SK-N-SH (cell line): ENCODE measurements around the gene CNPY2. TPM values are rescaled to one million over a fixed set of nuclear protein-coding genes. Genes with fewer than 3 reads are reported as not detected.
A peak's percentile ranks its signal among the peaks of the same experiment; 100 is the strongest.
"Not testable (repeated sequence)": the region's sequence is repeated elsewhere in the genome, so short reads cannot be mapped to it uniquely, and the experiment has no call there.

Experiments used
- CTCF ChIA-PET: fragments of 300-600, 350-600 bp; formaldehyde crosslinking; extraction: SDS; loops from one replicate; lab custom pipeline; 2021; lab: Yijun Ruan, JAX
- POLR2A ChIA-PET: fragments of 350-600 bp; sonication (Branson Sonifier 250); formaldehyde crosslinking; extraction: SDS; loops from one replicate; lab custom pipeline; 2020; ENCODE audit warnings: antibody characterized with exemption, inconsistent platforms; lab: Yijun Ruan, JAX
- DNase-seq: peaks from one replicate; pipeline ENCODE4 v3.0.0; 2012
- H2AFZ ChIP-seq: fragments of 200-600 bp; sonication (generic); 2 replicates; pipeline ENCODE4 v1.8.1; 2016; ENCODE audit warnings: antibody characterized with exemption, mild to moderate bottlenecking, low read depth
- H3F3A ChIP-seq: fragments of 200-600 bp; sonication (generic); replicated peaks from 2 replicates; pipeline ENCODE3; 2016; ENCODE audit warnings: antibody characterized with exemption, mild to moderate bottlenecking; ENCODE audit not compliant: insufficient read depth
- H3K27ac ChIP-seq, 2 experiments: fragments of 200-500 bp in 1 of 2; fragments of 200-600 bp in 1 of 2; sonication (Bioruptor generic) in 1 of 2; sonication (generic), shearing (Covaris generic) in 1 of 2; 2 replicates each; pipeline versions ENCODE4 v1.5.1 to v1.6.1; 2014 to 2016; ENCODE audit warnings: low read depth in 2 of 2, inconsistent platforms in 1 of 2, low read length in 1 of 2, mild to moderate bottlenecking in 1 of 2, mixed read lengths in 1 of 2
- H3K27me3 ChIP-seq: fragments of 200-600 bp; sonication (generic), shearing (Covaris generic); 2 replicates; pipeline ENCODE4 v1.6.1; 2016; ENCODE audit warnings: mixed run types; ENCODE audit not compliant: insufficient read depth
- H3K36me3 ChIP-seq, 2 experiments: fragments of 200-500 bp in 1 of 2; fragments of 200-600 bp in 1 of 2; sonication (Bioruptor generic) in 1 of 2; sonication (generic) in 1 of 2; replicated peaks in 1 of 2; 2 replicates each; pipeline versions ENCODE3 to v1.5.1; 2014 to 2016; ENCODE audit warnings: low read length in 1 of 2, mild to moderate bottlenecking in 1 of 2; ENCODE audit not compliant: insufficient read depth in 2 of 2, control insufficient read depth in 1 of 2
- H3K4me1 ChIP-seq, 2 experiments: fragments of 200-500 bp in 1 of 2; fragments of 200-600 bp in 1 of 2; sonication (Bioruptor generic) in 1 of 2; sonication (generic), shearing (Covaris generic) in 1 of 2; 2 replicates each; pipeline versions ENCODE4 v1.5.1 to v1.6.1; 2014 to 2016; ENCODE audit warnings: low read depth in 1 of 2, low read length in 1 of 2, mixed run types in 1 of 2; ENCODE audit not compliant: insufficient read depth in 2 of 2, control insufficient read depth in 1 of 2
- H3K4me2 ChIP-seq: fragments of 200-600 bp; sonication (generic), shearing (Covaris generic); 2 replicates; pipeline ENCODE4 v1.6.1; 2017; ENCODE audit warnings: mixed run types
- H3K4me3 ChIP-seq, 2 experiments: fragments of 200-500 bp in 1 of 2; fragments of 200-600 bp in 1 of 2; sonication (Bioruptor generic) in 1 of 2; sonication (generic), shearing (Covaris generic) in 1 of 2; 2 replicates each; pipeline versions ENCODE4 v1.5.1 to v1.8.1; 2014 to 2016; ENCODE audit warnings: low read depth in 2 of 2, inconsistent platforms in 1 of 2, low read length in 1 of 2, mild to moderate bottlenecking in 1 of 2, mixed read lengths in 1 of 2, moderate library complexity in 1 of 2
- H3K79me2 ChIP-seq: fragments of 200-600 bp; sonication (generic); 2 replicates; pipeline ENCODE4 v1.8.1; 2017; ENCODE audit warnings: mild to moderate bottlenecking; ENCODE audit not compliant: insufficient read depth
- H3K9ac ChIP-seq: fragments of 200-600 bp; sonication (generic); 2 replicates; pipeline ENCODE4 v1.6.1; 2017; ENCODE audit warnings: mixed run types
- H3K9me2 ChIP-seq: fragments of 200-600 bp; sonication (generic); 2 replicates; pipeline ENCODE4 v1.6.1; 2017; ENCODE audit warnings: mixed run types
- H3K9me3 ChIP-seq: fragments of 200-600 bp; sonication (generic); 2 replicates; pipeline ENCODE4 v1.6.1; 2017; ENCODE audit warnings: mixed run types, mild to moderate bottlenecking, moderate library complexity
- H4K20me1 ChIP-seq: fragments of 200-600 bp; sonication (generic); 2 replicates; pipeline ENCODE4 v1.6.1; 2017; ENCODE audit warnings: mild to moderate bottlenecking, mixed run types; ENCODE audit not compliant: insufficient read depth
- CHD2 ChIP-seq: fragments of 150-350 bp; IDR thresholded peaks from 2 replicates; pipeline ENCODE4 v1.6.1; 2018; ENCODE audit warnings: low read length; ENCODE audit not compliant: partially characterized antibody
- CTCF ChIP-seq: fragments of 200-600 bp; sonication (generic); IDR thresholded peaks from 2 replicates; pipeline ENCODE4 v1.6.1; 2017; ENCODE audit warnings: antibody characterized with exemption, mild to moderate bottlenecking, moderate library complexity
- FOSL2 ChIP-seq: IDR thresholded peaks from 2 replicates; pipeline ENCODE4 v1.4.0; 2012; ENCODE audit warnings: low read depth, mild to moderate bottlenecking, moderate library complexity, borderline replicate concordance
- FOXJ3 ChIP-seq: sonication (generic); formaldehyde crosslinking; IDR thresholded peaks from 2 replicates; pipeline ENCODE4 v1.5.1; 2020; ENCODE audit warnings: mild to moderate bottlenecking, missing genetic modification reagents
- FOXM1 ChIP-seq: IDR thresholded peaks from 2 replicates; pipeline ENCODE4 v1.4.0; 2012; ENCODE audit warnings: low read depth, mild to moderate bottlenecking
- GABPA ChIP-seq: IDR thresholded peaks from 2 replicates; pipeline ENCODE4 v1.4.0; 2012; ENCODE audit warnings: low read depth, mild to moderate bottlenecking
- JUND ChIP-seq: IDR thresholded peaks from 2 replicates; pipeline ENCODE4 v1.4.0; 2012
- NFIC ChIP-seq: IDR thresholded peaks from 2 replicates; pipeline ENCODE4 v1.4.0; 2012; ENCODE audit warnings: borderline replicate concordance
- POLR2AphosphoS5 ChIP-seq: IDR thresholded peaks from 2 replicates; pipeline ENCODE4 v1.6.1; 2012; ENCODE audit warnings: low read depth, low read length
- RAD21 ChIP-seq: IDR thresholded peaks from 2 replicates; pipeline ENCODE4 v1.6.1; 2012; ENCODE audit warnings: mild to moderate bottlenecking, low read length
- RCOR1 ChIP-seq: fragments of 150-350 bp; IDR thresholded peaks from 2 replicates; pipeline ENCODE4 v1.6.1; 2017; ENCODE audit warnings: antibody characterized with exemption, low read length
- REST ChIP-seq: IDR thresholded peaks from 2 replicates; pipeline ENCODE4 v1.6.1; 2012; ENCODE audit warnings: mild to moderate bottlenecking, low read depth, low read length, moderate library complexity
- TCF12 ChIP-seq: IDR thresholded peaks from 2 replicates; pipeline ENCODE4 v1.4.0; 2012
- YY1 ChIP-seq: IDR thresholded peaks from 2 replicates; pipeline ENCODE4 v1.4.0; 2012; ENCODE audit warnings: low read depth, mild to moderate bottlenecking
- WGBS: methylation state at CpG from one replicate; pipeline ENCODE4 v1.1.6; 2017; ENCODE audit warnings: low lambda C conversion rate; 5-methylcytosine and 5-hydroxymethylcytosine counted together
- polyA plus RNA-seq, 3 experiments: library from polyadenylated mRNA; depleted of rRNA; stranded (reverse); fragments of >200 nt; gene quantifications; 2 replicates each; pipeline ENCODE4 v1.2.3, GENCODE V29; 2012
- TF ChIP-seq, protein P1 (sequence below): IDR thresholded peaks from 2 replicates; pipeline ENCODE4 v1.4.0; 2012; ENCODE audit warnings: low read depth
- TF ChIP-seq, protein P2 (sequence below): IDR thresholded peaks from 2 replicates; pipeline ENCODE4; 2012

Gene CNPY2
- polyA plus RNA-seq, 1 of the 3 experiments (the other 2 are of a cell fraction): 191 TPM

DNA sequence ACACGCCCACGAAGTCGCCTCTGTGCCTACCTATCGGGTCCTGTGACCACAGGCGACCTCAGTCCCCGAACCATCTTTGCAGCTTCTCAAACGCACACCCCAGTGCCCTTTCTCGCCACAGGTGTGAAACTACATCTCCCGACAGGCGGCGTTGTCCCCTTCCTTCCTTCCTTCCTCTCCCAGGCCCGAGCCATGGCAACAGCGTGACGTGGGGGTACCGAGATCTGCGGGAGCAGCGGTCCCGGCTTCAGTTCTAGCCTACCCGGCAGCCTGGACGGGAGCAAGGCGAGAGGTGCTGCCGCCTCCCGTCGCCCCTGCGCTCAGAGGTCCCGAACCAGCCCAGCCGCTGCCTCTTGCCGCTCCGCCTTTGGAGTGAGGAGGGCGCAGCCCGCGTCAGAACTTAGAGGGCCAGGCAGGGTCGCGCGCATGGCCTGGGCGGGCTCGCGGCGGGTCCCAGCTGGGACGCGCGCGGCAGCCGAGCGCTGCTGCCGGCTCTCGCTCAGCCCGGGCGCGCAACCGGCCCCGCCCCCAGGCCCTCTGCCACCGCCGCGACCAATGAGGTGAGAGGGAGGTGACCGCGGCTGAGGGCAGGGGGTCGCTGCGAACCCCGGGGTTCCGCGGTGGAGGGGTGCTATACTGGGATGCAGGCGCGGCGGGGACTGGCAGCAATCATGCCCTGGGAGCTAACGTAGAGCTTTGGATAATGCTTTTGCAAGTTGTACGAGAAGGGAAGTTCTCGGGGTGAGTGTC lies 48.9 kb downstream of the CNPY2 start, which contains the start of gene COQ10A (continued):
- TF ChIP-seq REST: no peak
- no peak for TF ChIP-seq YY1
- no peak for TF ChIP-seq FOXM1
- TF ChIP-seq TCF12: no peak
- 0 out of 2 replicates have a peak, but pooled peaks have one; percentile 25 for TF ChIP-seq RCOR1
- TF ChIP-seq NFIC: no peak
- no peak for TF ChIP-seq FOXJ3 (CRISPR knock-in tag)
- TF ChIP-seq RAD21: no peak
- peak; percentile 62 for TF ChIP-seq CTCF
- TF ChIP-seq, protein P1, sequence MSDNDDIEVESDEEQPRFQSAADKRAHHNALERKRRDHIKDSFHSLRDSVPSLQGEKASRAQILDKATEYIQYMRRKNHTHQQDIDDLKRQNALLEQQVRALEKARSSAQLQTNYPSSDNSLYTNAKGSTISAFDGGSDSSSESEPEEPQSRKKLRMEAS: peak; percentile 82
- TF ChIP-seq POLR2AphosphoS5: peak; percentile 91
- TF ChIP-seq, protein P2, sequence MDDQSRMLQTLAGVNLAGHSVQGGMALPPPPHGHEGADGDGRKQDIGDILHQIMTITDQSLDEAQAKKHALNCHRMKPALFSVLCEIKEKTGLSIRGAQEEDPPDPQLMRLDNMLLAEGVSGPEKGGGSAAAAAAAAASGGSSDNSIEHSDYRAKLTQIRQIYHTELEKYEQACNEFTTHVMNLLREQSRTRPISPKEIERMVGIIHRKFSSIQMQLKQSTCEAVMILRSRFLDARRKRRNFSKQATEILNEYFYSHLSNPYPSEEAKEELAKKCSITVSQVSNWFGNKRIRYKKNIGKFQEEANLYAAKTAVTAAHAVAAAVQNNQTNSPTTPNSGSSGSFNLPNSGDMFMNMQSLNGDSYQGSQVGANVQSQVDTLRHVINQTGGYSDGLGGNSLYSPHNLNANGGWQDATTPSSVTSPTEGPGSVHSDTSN: no peak
- TF ChIP-seq GABPA: peak; percentile 83
- TF ChIP-seq JUND: no peak
- TF ChIP-seq FOSL2: no peak
- peak; percentile 23 for TF ChIP-seq CHD2

DNA sequence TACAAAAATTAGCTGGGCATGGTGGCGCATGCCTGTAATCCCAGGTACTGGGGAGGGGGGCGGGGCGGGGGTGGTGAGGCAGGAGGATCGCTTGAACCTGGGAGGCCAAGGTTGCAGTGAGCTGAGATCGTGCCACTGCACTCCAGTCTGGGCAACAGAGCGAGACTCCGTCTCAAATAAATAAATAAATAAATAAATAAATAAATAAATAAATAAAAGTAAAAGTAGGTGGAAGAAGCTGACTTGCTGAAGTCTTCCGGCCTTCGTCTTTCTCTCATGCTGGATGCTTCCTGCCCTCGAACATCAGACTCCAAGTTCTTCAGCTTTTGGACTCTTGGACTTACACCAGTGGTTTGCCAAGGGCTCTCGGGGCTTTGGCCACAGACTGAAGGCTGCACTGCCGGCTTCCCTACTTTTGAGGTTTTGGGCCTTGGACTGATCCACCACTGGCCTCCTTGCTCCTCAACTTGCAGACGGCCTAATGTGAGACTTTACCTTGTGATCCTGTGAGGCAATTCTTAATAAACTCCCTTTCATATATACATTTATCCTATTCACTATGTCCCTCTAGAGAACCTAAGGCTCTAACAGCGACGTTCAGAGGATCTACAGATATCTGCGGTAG lies 49.6 kb downstream of the CNPY2 start:
- CTCF ChIA-PET: interaction anchor here (0.6 to 5.2 kb wide), 14 partner anchors 9 to 1318 kb away, joined by 3 to 49 read pairs (median 4); partner anchors contain the start of genes ANKRD52, PA2G4, RNF41 and SMARCC2
- H3K4me1 ChIP-seq, H3K79me2 ChIP-seq, H3K9me2 ChIP-seq, H3K9me3 ChIP-seq, DNase-seq, H4K20me1 ChIP-seq, H3K27me3 ChIP-seq: not testable (repeated sequence)
- peaks cover 16 to 21% of the 10 kb centered on the region in 2 experiments for H3K36me3 ChIP-seq
- 67% methylated on average over 16 of the region's 16 CpGs for WGBS
- H3K4me2 ChIP-seq: peak overlapping the region; percentile 86
- peaks cover 44% of the 10 kb centered on the region for H3F3A ChIP-seq
- POLR2A ChIA-PET: interaction anchor here (0.6 to 1.8 kb wide), 10 partner anchors 8 to 198 kb away, joined by 3 to 12 read pairs (median 4); partner anchors contain the start of genes ANKRD52, CNPY2, CS and RNF41
- H3K27ac ChIP-seq: peak overlapping the region; percentile 88 to 92
- H3K9ac ChIP-seq: peak overlapping the region; percentile 85
- H3K4me3 ChIP-seq: peak overlapping the region; percentile 69 to 74
- peak overlapping the region; percentile 96 for H2AFZ ChIP-seq
